ENCODE measurements around the gene USP7.

- TF ChIP-seq, protein P1, sequence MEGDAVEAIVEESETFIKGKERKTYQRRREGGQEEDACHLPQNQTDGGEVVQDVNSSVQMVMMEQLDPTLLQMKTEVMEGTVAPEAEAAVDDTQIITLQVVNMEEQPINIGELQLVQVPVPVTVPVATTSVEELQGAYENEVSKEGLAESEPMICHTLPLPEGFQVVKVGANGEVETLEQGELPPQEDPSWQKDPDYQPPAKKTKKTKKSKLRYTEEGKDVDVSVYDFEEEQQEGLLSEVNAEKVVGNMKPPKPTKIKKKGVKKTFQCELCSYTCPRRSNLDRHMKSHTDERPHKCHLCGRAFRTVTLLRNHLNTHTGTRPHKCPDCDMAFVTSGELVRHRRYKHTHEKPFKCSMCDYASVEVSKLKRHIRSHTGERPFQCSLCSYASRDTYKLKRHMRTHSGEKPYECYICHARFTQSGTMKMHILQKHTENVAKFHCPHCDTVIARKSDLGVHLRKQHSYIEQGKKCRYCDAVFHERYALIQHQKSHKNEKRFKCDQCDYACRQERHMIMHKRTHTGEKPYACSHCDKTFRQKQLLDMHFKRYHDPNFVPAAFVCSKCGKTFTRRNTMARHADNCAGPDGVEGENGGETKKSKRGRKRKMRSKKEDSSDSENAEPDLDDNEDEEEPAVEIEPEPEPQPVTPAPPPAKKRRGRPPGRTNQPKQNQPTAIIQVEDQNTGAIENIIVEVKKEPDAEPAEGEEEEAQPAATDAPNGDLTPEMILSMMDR (IDR thresholded peaks at IDR 0.05) = no peak
- no peak for TF ChIP-seq EP300 (IDR thresholded peaks at IDR 0.05)
- TF ChIP-seq POLR2A (IDR thresholded peaks at IDR 0.05; ENCODE audit: low read depth) = no peak
These were observed 103.5 kb downstream of the USP7 start for GRCh38 chr16:8859913-8860881.

All from esophagus muscularis mucosa (tissue), 4 donors.